Measurements from ENCODE around the gene DNM1. TPM values are rescaled to one million over a fixed set of nuclear protein-coding genes. Genes with fewer than 3 reads are reported as not detected.

Gene DNM1
- polyA plus RNA-seq, 3 donors, result 0.05 to 4.9 (median 0.56) TPM

DNA sequence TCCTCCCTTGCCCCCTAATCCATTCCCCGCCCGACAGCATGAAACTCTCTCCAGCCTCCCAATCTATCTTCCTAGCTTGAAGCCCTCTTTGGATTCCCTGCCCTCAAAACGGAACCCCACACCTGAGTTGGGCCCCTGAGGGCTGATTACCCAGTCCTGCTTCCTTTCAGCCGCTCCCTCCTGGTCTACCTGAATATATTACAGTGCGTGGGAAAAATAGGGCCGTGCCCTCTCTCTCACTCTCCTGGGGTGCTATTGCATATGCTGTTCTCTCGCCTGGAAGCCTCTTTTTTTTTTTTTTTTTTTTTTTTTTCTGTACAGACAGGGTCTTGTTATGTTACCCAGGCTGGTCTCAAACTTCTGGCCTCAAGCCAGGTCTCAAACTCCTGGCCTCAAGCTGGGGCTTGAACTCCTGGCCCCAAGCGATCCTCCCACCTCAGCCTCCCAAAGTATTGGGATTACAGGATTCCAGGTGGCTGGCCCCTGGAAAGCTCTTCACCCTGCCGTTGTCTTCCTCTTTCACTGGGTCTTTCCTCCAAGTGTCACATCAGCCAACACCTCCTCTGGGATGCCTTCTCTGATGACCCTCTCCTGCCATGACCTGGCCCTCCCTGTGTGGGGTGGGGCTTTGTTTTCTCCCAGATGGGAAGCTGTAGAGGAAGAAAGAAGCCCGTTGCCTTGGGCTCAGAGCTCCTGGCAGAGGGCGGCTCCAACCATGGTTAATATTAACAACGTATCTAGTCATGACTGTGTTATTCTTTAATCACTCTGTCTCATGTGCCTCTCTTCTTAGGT is 8.2 kb downstream of the DNM1 start:
- Mint-ChIP-seq H3K27ac (no peak overlapping the region), H3K9me3 (no peaks in the 10 kb centered on the region), H3K27me3 (ENCODE audit: low read depth in 3 of 3) (peaks cover 4 to 14% (median 13%) of the 10 kb centered on the region in 3 donors), H3K4me3 (no peak overlapping the region), H3K4me1 (peaks cover 11% of the 10 kb centered on the region), H3K36me3 (no peaks in the 10 kb centered on the region)
- Histone ChIP-seq H2AFZ (ENCODE audit: insufficient read depth, low read depth, low read length, poor library complexity, severe bottlenecking) (no peak overlapping the region), H3K9me3 (replicated peaks in 1 of 2; ENCODE audit: control insufficient read depth in 1 of 2, insufficient read depth in 1 of 2, low read length in 2 of 2) (no peaks in the 10 kb centered on the region), H4K20me1 (ENCODE audit: insufficient read depth, low read length) (no peaks in the 10 kb centered on the region), H3K36me3 (replicated peaks in 1 of 2; ENCODE audit: control insufficient read depth in 1 of 2, insufficient read depth in 2 of 2, low read length in 2 of 2) (no peaks in the 10 kb centered on the region), H3K27ac (ENCODE audit: low read depth in 1 of 2, low read length in 2 of 2) (no peak overlapping the region), H3K4me3 (replicated peaks in 1 of 3; ENCODE audit: low read depth in 2 of 3, low read length in 3 of 3) (no peak overlapping the region), H3K27me3 (ENCODE audit: control insufficient read depth in 2 of 2, insufficient read depth in 2 of 2, low read length in 2 of 2) (no peaks in the 10 kb centered on the region), H3K79me2 (ENCODE audit: insufficient read depth, low read length) (no peaks in the 10 kb centered on the region), H3K9ac (ENCODE audit: insufficient read depth, low read length, poor library complexity, severe bottlenecking) (no peak overlapping the region), H3K4me1 (ENCODE audit: control insufficient read depth in 1 of 2, insufficient read depth in 2 of 2, low read length in 2 of 2) (peaks cover 5 to 11% of the 10 kb centered on the region in 2 donors), H3K4me2 (replicated peaks; ENCODE audit: extremely low read depth, low read length, poor library complexity, severe bottlenecking) (no peak overlapping the region)
- intact Hi-C loops (cut with micrococcal nuclease), result no loop called here
- 84% methylated on average over 4 of the region's 12 CpGs for WGBS (ENCODE audit: insufficient coverage)
- no peak for DNase-seq
- TF ChIP-seq, protein P1, sequence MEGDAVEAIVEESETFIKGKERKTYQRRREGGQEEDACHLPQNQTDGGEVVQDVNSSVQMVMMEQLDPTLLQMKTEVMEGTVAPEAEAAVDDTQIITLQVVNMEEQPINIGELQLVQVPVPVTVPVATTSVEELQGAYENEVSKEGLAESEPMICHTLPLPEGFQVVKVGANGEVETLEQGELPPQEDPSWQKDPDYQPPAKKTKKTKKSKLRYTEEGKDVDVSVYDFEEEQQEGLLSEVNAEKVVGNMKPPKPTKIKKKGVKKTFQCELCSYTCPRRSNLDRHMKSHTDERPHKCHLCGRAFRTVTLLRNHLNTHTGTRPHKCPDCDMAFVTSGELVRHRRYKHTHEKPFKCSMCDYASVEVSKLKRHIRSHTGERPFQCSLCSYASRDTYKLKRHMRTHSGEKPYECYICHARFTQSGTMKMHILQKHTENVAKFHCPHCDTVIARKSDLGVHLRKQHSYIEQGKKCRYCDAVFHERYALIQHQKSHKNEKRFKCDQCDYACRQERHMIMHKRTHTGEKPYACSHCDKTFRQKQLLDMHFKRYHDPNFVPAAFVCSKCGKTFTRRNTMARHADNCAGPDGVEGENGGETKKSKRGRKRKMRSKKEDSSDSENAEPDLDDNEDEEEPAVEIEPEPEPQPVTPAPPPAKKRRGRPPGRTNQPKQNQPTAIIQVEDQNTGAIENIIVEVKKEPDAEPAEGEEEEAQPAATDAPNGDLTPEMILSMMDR (IDR thresholded peaks at IDR 0.05), result no peak

DNA sequence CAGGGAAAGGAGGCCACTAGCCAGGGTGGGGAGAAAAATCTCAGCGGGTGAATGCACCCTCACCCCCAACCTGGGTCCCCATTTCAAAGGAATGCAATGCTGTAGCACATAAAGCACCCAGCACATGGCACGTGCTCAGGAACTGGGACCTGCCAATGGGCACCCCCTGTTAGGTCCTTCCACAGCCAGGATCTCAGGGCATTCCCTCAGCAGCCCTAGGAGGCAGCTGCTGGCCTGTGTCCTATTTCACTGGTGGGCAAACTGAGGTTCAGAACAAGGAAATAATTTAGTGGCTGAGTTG is 8.8 kb downstream of the DNM1 start:
- intact Hi-C loops (cut with micrococcal nuclease), result no loop called here
- no peak for DNase-seq
- TF ChIP-seq, protein P1 (IDR thresholded peaks at IDR 0.05), result no peak
- no peak overlapping the region for H3K9ac ChIP-seq (ENCODE audit: insufficient read depth, low read length, poor library complexity, severe bottlenecking)
- H3K36me3 ChIP-seq (replicated peaks in 1 of 2; ENCODE audit: control insufficient read depth in 1 of 2, insufficient read depth in 2 of 2, low read length in 2 of 2), result no peaks in the 10 kb centered on the region
- H3K27me3 ChIP-seq (ENCODE audit: control insufficient read depth in 2 of 2, insufficient read depth in 2 of 2, low read length in 2 of 2), result no peaks in the 10 kb centered on the region
- Mint-ChIP-seq H3K4me1 (peaks cover 12% of the 10 kb centered on the region), H3K9me3 (no peaks in the 10 kb centered on the region), H3K36me3 (no peaks in the 10 kb centered on the region), H3K4me3 (no peak overlapping the region), H3K27ac (no peak overlapping the region), H3K27me3 (ENCODE audit: low read depth in 3 of 3) (peaks cover 3 to 14% (median 10%) of the 10 kb centered on the region in 3 donors)
- H3K27ac ChIP-seq (ENCODE audit: low read depth in 1 of 2, low read length in 2 of 2), result no peak overlapping the region
- H3K9me3 ChIP-seq (replicated peaks in 1 of 2; ENCODE audit: control insufficient read depth in 1 of 2, insufficient read depth in 1 of 2, low read length in 2 of 2), result no peaks in the 10 kb centered on the region
- no peak overlapping the region for H3K4me2 ChIP-seq (replicated peaks; ENCODE audit: extremely low read depth, low read length, poor library complexity, severe bottlenecking)
- no peaks in the 10 kb centered on the region for H3K79me2 ChIP-seq (ENCODE audit: insufficient read depth, low read length)
- WGBS (ENCODE audit: insufficient coverage), result 93% methylated on average over 1 of the region's 2 CpGs
- H4K20me1 ChIP-seq (ENCODE audit: insufficient read depth, low read length), result no peaks in the 10 kb centered on the region
- H3K4me3 ChIP-seq (replicated peaks in 1 of 3; ENCODE audit: low read depth in 2 of 3, low read length in 3 of 3), result no peak overlapping the region
- H2AFZ ChIP-seq (ENCODE audit: insufficient read depth, low read depth, low read length, poor library complexity, severe bottlenecking), result no peak overlapping the region
- H3K4me1 ChIP-seq (ENCODE audit: control insufficient read depth in 1 of 2, insufficient read depth in 2 of 2, low read length in 2 of 2), result peaks cover 5 to 11% of the 10 kb centered on the region in 2 donors
